IPS-18c (cell line): ENCODE measurements around the gene ZNF385B.

Source experiments
- H3K4me3 ChIP-seq: 2 replicates; pipeline ENCODE4 v1.7.0; 2013; ENCODE audit warnings: low read depth, mild to moderate bottlenecking, low read length, moderate library complexity; ENCODE audit not compliant: insufficient read depth
- H3K9me3 ChIP-seq: one replicate; pipeline ENCODE4 v1.6.1; 2013; ENCODE audit warnings: mild to moderate bottlenecking, low read length, moderate library complexity; ENCODE audit not compliant: control insufficient read depth, insufficient read depth

ZNF385B gene

GRCh38 chr2:179682756-179683155 is 178.7 kb downstream of the ZNF385B start:
- Histone ChIP-seq H3K9me3 (no peaks in the 10 kb centered on the region), H3K4me3 (no peak overlapping the region)

- no peak overlapping the region for H3K4me3 ChIP-seq
Observed at GRCh38 chr2:179677746-179678505, 183.5 kb downstream of the ZNF385B start.

GRCh38 chr2:179677077-179677688 is 184.2 kb downstream of the ZNF385B start:
- H3K9me3 ChIP-seq = no peaks in the 10 kb centered on the region
- H3K4me3 ChIP-seq = no peak overlapping the region

More at GRCh38 chr2:179677746-179678505, 183.5 kb downstream of the ZNF385B start:
- no peaks in the 10 kb centered on the region for H3K9me3 ChIP-seq

GRCh38 chr2:179675435-179675834 is 186.0 kb downstream of the ZNF385B start:
- no peak overlapping the region for H3K4me3 ChIP-seq
- H3K9me3 ChIP-seq = no peaks in the 10 kb centered on the region

GRCh38 chr2:179671043-179671981 is 190.1 kb downstream of the ZNF385B start:
- no peak overlapping the region for H3K4me3 ChIP-seq
- H3K9me3 ChIP-seq = no peaks in the 10 kb centered on the region

- no peaks in the 10 kb centered on the region for H3K9me3 ChIP-seq
Observed at GRCh38 chr2:179669196-179669595, 192.2 kb downstream of the ZNF385B start.

GRCh38 chr2:179664972-179665812 is 196.2 kb downstream of the ZNF385B start:
- H3K4me3 ChIP-seq = no peak overlapping the region
- H3K9me3 ChIP-seq = no peaks in the 10 kb centered on the region

More at GRCh38 chr2:179669196-179669595, 192.2 kb downstream of the ZNF385B start:
- no peak overlapping the region for H3K4me3 ChIP-seq

GRCh38 chr2:179661986-179662385 is 199.4 kb downstream of the ZNF385B start:
- Histone ChIP-seq H3K9me3 (no peaks in the 10 kb centered on the region), H3K4me3 (no peak overlapping the region)

- no peaks in the 10 kb centered on the region for H3K9me3 ChIP-seq
- no peak overlapping the region for H3K4me3 ChIP-seq
Observed at GRCh38 chr2:179657068-179657595, 204.3 kb downstream of the ZNF385B start.

GRCh38 chr2:179655627-179656026 is 205.8 kb downstream of the ZNF385B start:
- Histone ChIP-seq H3K4me3 (no peak overlapping the region), H3K9me3 (no peaks in the 10 kb centered on the region)

- no peak overlapping the region for H3K4me3 ChIP-seq
- no peaks in the 10 kb centered on the region for H3K9me3 ChIP-seq
Observed at GRCh38 chr2:179654806-179655205, 206.6 kb downstream of the ZNF385B start.

- Histone ChIP-seq H3K4me3 (no peak overlapping the region), H3K9me3 (no peaks in the 10 kb centered on the region)
Observed at GRCh38 chr2:179652296-179652695, 209.1 kb downstream of the ZNF385B start.

- Histone ChIP-seq H3K9me3 (no peaks in the 10 kb centered on the region), H3K4me3 (no peak overlapping the region)
Observed at GRCh38 chr2:179650420-179650819, 211.0 kb downstream of the ZNF385B start.

- no peaks in the 10 kb centered on the region for H3K9me3 ChIP-seq
- H3K4me3 ChIP-seq = no peak overlapping the region
Observed at GRCh38 chr2:179646862-179647587, 214.4 kb downstream of the ZNF385B start.

GRCh38 chr2:179646173-179646769 is 215.1 kb downstream of the ZNF385B start:
- Histone ChIP-seq H3K9me3 (no peaks in the 10 kb centered on the region), H3K4me3 (no peak overlapping the region)

GRCh38 chr2:179645047-179645446 is 216.4 kb downstream of the ZNF385B start:
- no peaks in the 10 kb centered on the region for H3K9me3 ChIP-seq
- no peak overlapping the region for H3K4me3 ChIP-seq
